ENCODE measurements around the gene ELMO2. TPM values are rescaled to one million over a fixed set of nuclear protein-coding genes. Genes with fewer than 3 reads are reported as not detected.

Gene ELMO2
- total RNA-seq, 1 donor from 2014 or later: 79.6 TPM

GRCh38 chr20:46438156-46438750 is 31.8 kb upstream of the ELMO2 start:
- Mint-ChIP-seq H3K4me1 (ENCODE audit: low read depth) (no peaks in the 10 kb centered on the region), H3K9me3 (ENCODE audit: low read depth) (no peaks in the 10 kb centered on the region), H3K27ac (no peak overlapping the region), H3K27me3 (peaks cover under 1% of the 10 kb centered on the region), H3K4me3 (ENCODE audit: low read depth) (no peak overlapping the region), H3K36me3 (ENCODE audit: insufficient read depth) (no peaks in the 10 kb centered on the region)
- TF ChIP-seq CTCF (IDR thresholded peaks at IDR 0.05; ENCODE audit: unreplicated experiment): peak; percentile 45
- DNase-seq (ENCODE audit: low spot score, unreplicated experiment): no peak

- H3K27me3 Mint-ChIP-seq: peaks cover 12% of the 10 kb centered on the region
These were observed 28.7 kb upstream of the ELMO2 start for GRCh38 chr20:46435146-46435545.

GRCh38 chr20:46434597-46434996 is 28.2 kb upstream of the ELMO2 start:
- Mint-ChIP-seq H3K36me3 (ENCODE audit: insufficient read depth) (no peaks in the 10 kb centered on the region), H3K27ac (no peak overlapping the region), H3K9me3 (ENCODE audit: low read depth) (no peaks in the 10 kb centered on the region), H3K27me3 (peaks cover 14% of the 10 kb centered on the region), H3K4me1 (ENCODE audit: low read depth) (no peaks in the 10 kb centered on the region), H3K4me3 (ENCODE audit: low read depth) (no peak overlapping the region)
- no peak for TF ChIP-seq CTCF (IDR thresholded peaks at IDR 0.05; ENCODE audit: unreplicated experiment)
- no peak for DNase-seq (ENCODE audit: low spot score, unreplicated experiment)

More at GRCh38 chr20:46435146-46435545, 28.7 kb upstream of the ELMO2 start:
- Mint-ChIP-seq H3K27ac (no peak overlapping the region), H3K4me1 (ENCODE audit: low read depth) (no peaks in the 10 kb centered on the region), H3K36me3 (ENCODE audit: insufficient read depth) (no peaks in the 10 kb centered on the region), H3K4me3 (ENCODE audit: low read depth) (no peak overlapping the region), H3K9me3 (ENCODE audit: low read depth) (no peaks in the 10 kb centered on the region)
- DNase-seq (ENCODE audit: low spot score, unreplicated experiment): no peak
- TF ChIP-seq CTCF (IDR thresholded peaks at IDR 0.05; ENCODE audit: unreplicated experiment): no peak

- H3K27ac Mint-ChIP-seq: no peak overlapping the region
- H3K9me3 Mint-ChIP-seq (ENCODE audit: low read depth): no peaks in the 10 kb centered on the region
- DNase-seq (ENCODE audit: low spot score, unreplicated experiment): no peak
- TF ChIP-seq CTCF (IDR thresholded peaks at IDR 0.05; ENCODE audit: unreplicated experiment): no peak
- H3K27me3 Mint-ChIP-seq: peaks cover 20% of the 10 kb centered on the region
- H3K36me3 Mint-ChIP-seq (ENCODE audit: insufficient read depth): no peaks in the 10 kb centered on the region
- no peaks in the 10 kb centered on the region for H3K4me1 Mint-ChIP-seq (ENCODE audit: low read depth)
- H3K4me3 Mint-ChIP-seq (ENCODE audit: low read depth): no peak overlapping the region
These were observed 26.6 kb upstream of the ELMO2 start for GRCh38 chr20:46433051-46433450.

- Mint-ChIP-seq H3K36me3 (ENCODE audit: insufficient read depth) (no peaks in the 10 kb centered on the region), H3K27me3 (peaks cover 22% of the 10 kb centered on the region), H3K27ac (no peak overlapping the region), H3K4me1 (ENCODE audit: low read depth) (no peaks in the 10 kb centered on the region), H3K9me3 (ENCODE audit: low read depth) (no peaks in the 10 kb centered on the region), H3K4me3 (ENCODE audit: low read depth) (no peak overlapping the region)
- TF ChIP-seq CTCF (IDR thresholded peaks at IDR 0.05; ENCODE audit: unreplicated experiment): no peak
- no peak for DNase-seq (ENCODE audit: low spot score, unreplicated experiment)
These were observed 24.7 kb upstream of the ELMO2 start for GRCh38 chr20:46430921-46431712.

All from progenitor cell of endocrine pancreas (in vitro differentiated cells).